ENCODE results near the gene C1QL3.

GRCh38 chr10:16497911-16498310, 23.8 kb downstream of the C1QL3 start:
- TF ChIP-seq E2F1 (CRISPR knock-in tag; IDR thresholded peaks at IDR 0.05) (no peak), ZNF121 (CRISPR knock-in tag; IDR thresholded peaks at IDR 0.05) (no peak)
